Naive thymus-derived CD4-positive, alpha-beta T cell (primary cell): ENCODE measurements around the gene ADAM30. TPM values are rescaled to one million over a fixed set of nuclear protein-coding genes. Genes with fewer than 3 reads are reported as not detected.

Source experiments
- ATAC-seq: fragments of 150-1000 bp; cut with Tn5 transposase; 2 replicates; pipeline ENCODE4 v1.10.0; 2021; ENCODE audit warnings: mild to moderate bottlenecking, moderate library complexity
- CTCF ChIA-PET: fragments of 350-600 bp; sonication (Branson Sonifier 250); formaldehyde crosslinking; loops from one replicate; lab custom pipeline; 2021; ENCODE audit warnings: antibody characterized with exemption; lab: Charles Lee
- POLR2A ChIA-PET: fragments of 350-600 bp; sonication (Branson Sonifier 250); formaldehyde crosslinking; loops from one replicate; lab custom pipeline; 2021; ENCODE audit warnings: antibody characterized with exemption, inconsistent platforms; lab: Charles Lee
- DNase-seq, 9 donors: peaks; one replicate each; pipeline versions ENCODE4 v3.0.0 to v3.0.0-alpha.2; 2020 to 2022; ENCODE audit warnings: mixed read lengths in 1 of 9
- H3K27ac ChIP-seq: one replicate; pipeline ENCODE4 v1.7.0; 2013; ENCODE audit warnings: mild to moderate bottlenecking, low read depth, low read length, moderate library complexity
- H3K27me3 ChIP-seq, 2 donors: one replicate each; pipeline ENCODE4 v1.7.0; 2013; ENCODE audit warnings: low read length in 2 of 2, mild to moderate bottlenecking in 2 of 2, moderate library complexity in 2 of 2; ENCODE audit not compliant: control insufficient read depth in 2 of 2, insufficient read depth in 2 of 2
- H3K36me3 ChIP-seq, 3 experiments: 1 replicate in 2 of 3; 2 replicates in 1 of 3; pipeline ENCODE4 v1.7.0; 2013; ENCODE audit warnings: low read length in 3 of 3, mild to moderate bottlenecking in 3 of 3, moderate library complexity in 1 of 3; ENCODE audit not compliant: insufficient read depth in 3 of 3, control insufficient read depth in 2 of 3
- H3K4me1 ChIP-seq, 2 donors: one replicate each; pipeline ENCODE4 v1.7.0; 2013; ENCODE audit warnings: low read length in 2 of 2, mild to moderate bottlenecking in 2 of 2, moderate library complexity in 1 of 2; ENCODE audit not compliant: control insufficient read depth in 2 of 2, insufficient read depth in 2 of 2
- H3K4me3 ChIP-seq: 2 replicates; pipeline ENCODE4 v1.7.0; 2013; ENCODE audit warnings: mild to moderate bottlenecking, low read length
- H3K9me3 ChIP-seq, 3 experiments: 1 replicate in 2 of 3; 2 replicates in 1 of 3; pipeline ENCODE4 v1.7.0; 2013; ENCODE audit warnings: low read length in 3 of 3; ENCODE audit not compliant: control insufficient read depth in 2 of 3
- H3K27ac Mint-ChIP-seq, 9 donors: one replicate each; pipeline ENCODE4 v1.8.0; 2020 to 2022; ENCODE audit warnings: mixed read lengths in 9 of 9, mild to moderate bottlenecking in 8 of 9, moderate library complexity in 5 of 9, inconsistent platforms in 2 of 9
- H3K27me3 Mint-ChIP-seq, 5 donors: one replicate each; pipeline ENCODE4 v1.8.0; 2021 to 2022; ENCODE audit warnings: mixed read lengths in 5 of 5, mild to moderate bottlenecking in 1 of 5
- H3K36me3 Mint-ChIP-seq, 5 donors: one replicate each; pipeline ENCODE4 v1.8.0; 2020 to 2022; ENCODE audit warnings: mixed read lengths in 5 of 5, mild to moderate bottlenecking in 3 of 5, inconsistent platforms in 1 of 5
- H3K4me1 Mint-ChIP-seq, 7 donors: one replicate each; pipeline ENCODE4 v1.8.0; 2020 to 2022; ENCODE audit warnings: mixed read lengths in 7 of 7, mild to moderate bottlenecking in 3 of 7, inconsistent platforms in 1 of 7
- H3K4me3 Mint-ChIP-seq, 10 donors: one replicate each; pipeline ENCODE4 v1.8.0; 2020 to 2022; ENCODE audit warnings: mild to moderate bottlenecking in 10 of 10, mixed read lengths in 10 of 10, moderate library complexity in 6 of 10, inconsistent platforms in 2 of 10
- H3K9me3 Mint-ChIP-seq, 11 donors: one replicate each; pipeline ENCODE4 v1.8.0; 2020 to 2022; ENCODE audit warnings: mixed read lengths in 11 of 11, mild to moderate bottlenecking in 4 of 11, inconsistent platforms in 1 of 11, moderate library complexity in 1 of 11
- intact Hi-C, 2 donors: fragments of 100-400 bp; cut with micrococcal nuclease; formaldehyde crosslinking; loops; one replicate each; pipeline ENCODE4 v1.15.1; 2023
- polyA plus RNA-seq, 2 donors: library from polyadenylated mRNA; unstranded; fragments of 300-500 nt; fragmentation: Illumina TruSeq; gene quantifications; one replicate each; pipeline ENCODE4 v1.2.3, GENCODE V29; 2021
- total RNA-seq, 6 experiments: library from RNA in 5 of 6; stranded (reverse) in 5 of 6; gene quantifications; 1 replicate in 5 of 6; 2 replicates in 1 of 6; pipeline ENCODE4 v1.2.3 and lab custom pipeline; 2021 to 2026

ADAM30 gene
- total and polyA plus RNA-seq, 7 experiments from 2014 or later = 0.20 TPM; not detected in 6

DNA sequence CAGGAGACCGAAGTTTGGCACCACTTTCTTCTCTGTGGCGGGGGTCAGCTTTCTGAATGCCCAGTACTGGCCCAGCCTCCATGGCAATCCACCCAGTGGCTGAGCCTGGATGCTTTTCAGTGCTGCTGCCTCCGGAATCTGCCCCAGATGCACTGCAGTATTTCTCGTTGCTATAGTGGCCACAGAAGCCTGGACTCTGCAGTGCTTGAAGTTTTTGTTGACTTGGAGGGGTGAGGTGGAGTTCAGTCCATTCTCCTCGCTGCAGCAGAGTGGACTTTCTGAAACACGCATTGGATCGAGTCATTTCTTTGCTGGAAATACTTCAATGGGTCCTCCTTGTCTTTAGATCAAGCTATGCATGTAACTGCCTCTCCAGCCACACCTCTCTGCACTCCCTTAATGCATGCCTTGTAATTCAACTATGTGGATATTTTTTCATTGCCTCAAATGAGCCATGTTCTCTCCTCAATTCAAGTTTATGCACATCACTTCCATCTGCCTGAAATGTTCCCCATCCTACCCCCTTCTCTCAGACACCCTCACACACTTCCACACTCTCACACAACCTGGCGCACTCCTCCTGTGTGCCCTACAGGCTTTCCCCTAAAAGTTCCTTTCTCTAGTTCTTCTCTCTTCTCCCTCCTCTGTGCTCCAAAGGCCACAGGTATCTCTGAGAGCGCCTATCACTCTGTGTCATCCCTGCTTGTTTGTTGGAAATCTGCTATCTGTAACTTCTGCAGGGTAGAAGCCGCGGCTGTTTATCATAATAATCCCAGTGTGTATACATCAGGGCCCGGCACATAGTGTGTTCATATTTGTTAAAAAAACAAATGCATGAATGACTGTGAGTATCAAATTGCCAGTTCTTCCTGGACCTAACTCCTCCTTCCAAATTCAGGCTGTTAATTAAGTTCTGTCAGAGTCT is 16.5 kb downstream of the ADAM30 start:
- DNase-seq (no peak), ATAC-seq (no peak)
- Histone ChIP-seq H3K27me3 (no peaks in the 10 kb centered on the region), H3K36me3 (no peaks in the 10 kb centered on the region), H3K9me3 (no peaks in the 10 kb centered on the region), H3K4me3 (no peak overlapping the region), H3K27ac (no peak overlapping the region), H3K4me1 (no peaks in the 10 kb centered on the region)
- no peaks in the 10 kb centered on the region for H3K36me3 Mint-ChIP-seq
- ChIA-PET POLR2A (no interaction called here), CTCF (no interaction called here)
- H3K9me3 Mint-ChIP-seq = no peaks in the 10 kb centered on the region
- H3K27ac Mint-ChIP-seq = no peak overlapping the region
- H3K27me3 Mint-ChIP-seq = peaks cover 11 to 27% (median 18%) of the 10 kb centered on the region in 5 donors
- intact Hi-C loops = loop anchor here in 1 of 2 donors (10.0 kb wide), 1 partner anchor 265 kb away; no protein-coding TSS in a partner anchor
- H3K4me1 Mint-ChIP-seq = peaks cover 0 to 1% (median 0%) of the 10 kb centered on the region in 7 donors
- H3K4me3 Mint-ChIP-seq = no peak overlapping the region

DNA sequence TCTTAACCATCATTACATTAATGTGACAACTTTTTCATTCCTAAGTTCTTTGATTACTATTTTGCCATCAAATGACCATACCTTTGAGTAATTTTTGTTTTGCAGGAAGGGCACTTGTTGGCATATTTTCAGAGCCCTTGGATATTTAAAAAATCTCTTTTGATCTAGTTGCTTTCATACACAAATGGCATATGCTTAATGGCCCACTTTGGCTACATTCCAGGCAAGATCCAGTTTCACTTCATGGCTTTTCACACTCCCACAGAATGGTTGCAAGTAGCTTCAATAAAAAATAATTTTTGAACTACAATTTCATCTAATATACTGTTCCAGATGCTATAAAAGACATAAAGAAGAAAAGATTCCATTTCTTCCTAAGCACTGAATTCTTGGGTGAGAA is 18.1 kb downstream of the ADAM30 start:
- peaks cover 0 to 1% (median 0%) of the 10 kb centered on the region in 7 donors for H3K4me1 Mint-ChIP-seq
- no peaks in the 10 kb centered on the region for H3K9me3 Mint-ChIP-seq
- DNase-seq (no peak), ATAC-seq (no peak)
- Histone ChIP-seq H3K4me1 (no peaks in the 10 kb centered on the region), H3K4me3 (no peak overlapping the region), H3K36me3 (no peaks in the 10 kb centered on the region), H3K27ac (no peak overlapping the region), H3K9me3 (no peaks in the 10 kb centered on the region), H3K27me3 (no peaks in the 10 kb centered on the region)
- no peak overlapping the region for H3K27ac Mint-ChIP-seq
- POLR2A ChIA-PET = no interaction called here
- CTCF ChIA-PET = no interaction called here
- H3K36me3 Mint-ChIP-seq = no peaks in the 10 kb centered on the region
- intact Hi-C loops = no loop called here
- peaks cover 11 to 40% (median 18%) of the 10 kb centered on the region in 5 donors for H3K27me3 Mint-ChIP-seq
- no peak overlapping the region for H3K4me3 Mint-ChIP-seq

DNA sequence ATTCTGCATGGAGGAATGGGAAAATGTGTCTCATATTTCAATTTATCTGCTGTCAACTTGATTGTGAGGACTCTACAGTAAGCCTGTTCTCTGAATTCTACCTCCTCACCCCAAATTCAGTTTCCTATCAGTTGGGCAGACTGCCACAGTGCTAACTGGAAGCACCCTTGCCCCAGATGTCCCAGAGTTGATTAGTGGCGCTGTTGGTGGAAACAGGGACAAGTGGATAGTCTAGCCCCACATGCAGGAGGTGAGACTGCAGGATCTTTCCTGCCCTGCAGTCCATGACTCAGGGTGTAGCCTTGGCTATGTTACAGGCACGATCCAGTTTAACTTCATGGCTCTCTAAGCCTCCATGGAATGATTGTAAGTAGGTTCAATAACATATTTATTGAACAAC is 22.1 kb downstream of the ADAM30 start:
- Histone ChIP-seq H3K36me3 (no peaks in the 10 kb centered on the region), H3K27ac (no peak overlapping the region), H3K4me3 (no peak overlapping the region), H3K9me3 (no peaks in the 10 kb centered on the region), H3K27me3 (no peaks in the 10 kb centered on the region), H3K4me1 (no peaks in the 10 kb centered on the region)
- no peaks in the 10 kb centered on the region for H3K36me3 Mint-ChIP-seq
- no peak overlapping the region for H3K27ac Mint-ChIP-seq
- H3K9me3 Mint-ChIP-seq = no peaks in the 10 kb centered on the region
- no peak for DNase-seq
- POLR2A ChIA-PET = no interaction called here
- peaks cover 0 to 6% (median 0%) of the 10 kb centered on the region in 7 donors for H3K4me1 Mint-ChIP-seq
- CTCF ChIA-PET = no interaction called here
- H3K27me3 Mint-ChIP-seq = peaks cover 19 to 46% (median 30%) of the 10 kb centered on the region in 5 donors
- no peak overlapping the region for H3K4me3 Mint-ChIP-seq
- intact Hi-C loops = no loop called here
- no peak for ATAC-seq

DNA sequence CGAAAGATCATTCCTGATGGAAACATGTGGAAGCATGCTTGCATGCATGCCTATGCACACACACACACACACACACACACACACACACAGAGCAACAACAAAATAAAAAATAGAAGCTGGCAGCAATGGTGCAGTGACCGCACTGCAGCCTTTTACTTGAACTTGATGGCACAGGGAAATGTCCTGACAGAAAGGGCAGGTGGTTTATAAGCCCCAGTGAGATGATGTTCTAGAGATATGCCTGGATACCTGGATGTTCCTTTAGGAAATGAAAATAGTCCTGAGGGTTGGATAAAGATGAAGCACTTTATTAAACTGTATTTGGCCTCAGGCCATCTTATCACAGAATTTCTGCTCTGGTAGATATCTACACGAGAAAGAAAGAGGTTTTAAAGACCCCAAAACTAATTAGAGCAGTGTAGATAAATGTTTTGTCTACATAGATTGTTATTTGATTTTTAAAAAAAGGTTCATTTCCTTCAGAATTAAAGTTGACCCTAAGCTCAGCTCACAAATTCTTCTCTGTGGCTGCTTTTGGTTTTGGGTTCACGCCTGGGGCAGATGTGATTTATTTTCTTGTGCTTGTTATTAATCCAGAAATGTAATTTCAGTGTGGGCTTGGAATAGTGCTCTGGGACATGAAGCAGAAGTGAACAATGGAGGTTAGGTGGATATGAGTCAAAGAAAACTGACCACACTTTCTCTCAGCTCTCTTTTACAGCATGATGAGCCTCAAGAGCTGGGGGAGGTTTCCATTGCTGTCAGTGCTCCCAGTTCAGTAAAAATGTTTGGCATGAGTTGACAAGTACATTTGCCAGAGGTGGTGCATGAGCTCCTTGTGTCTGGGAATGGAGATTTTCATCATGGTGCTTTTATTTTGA is 22.9 kb downstream of the ADAM30 start:
- Mint-ChIP-seq H3K27me3 (peaks cover 13 to 41% (median 26%) of the 10 kb centered on the region in 5 donors), H3K4me1 (peaks cover 0 to 8% (median 0%) of the 10 kb centered on the region in 7 donors), H3K9me3 (no peaks in the 10 kb centered on the region), H3K4me3 (no peak overlapping the region), H3K27ac (no peak overlapping the region), H3K36me3 (no peaks in the 10 kb centered on the region)
- ChIA-PET POLR2A (no interaction called here), CTCF (no interaction called here)
- Histone ChIP-seq H3K27me3 (no peaks in the 10 kb centered on the region), H3K36me3 (no peaks in the 10 kb centered on the region), H3K27ac (no peak overlapping the region), H3K4me3 (no peak overlapping the region), H3K4me1 (no peaks in the 10 kb centered on the region), H3K9me3 (no peaks in the 10 kb centered on the region)
- intact Hi-C loops = no loop called here
- DNase-seq (no peak), ATAC-seq (no peak)

DNA sequence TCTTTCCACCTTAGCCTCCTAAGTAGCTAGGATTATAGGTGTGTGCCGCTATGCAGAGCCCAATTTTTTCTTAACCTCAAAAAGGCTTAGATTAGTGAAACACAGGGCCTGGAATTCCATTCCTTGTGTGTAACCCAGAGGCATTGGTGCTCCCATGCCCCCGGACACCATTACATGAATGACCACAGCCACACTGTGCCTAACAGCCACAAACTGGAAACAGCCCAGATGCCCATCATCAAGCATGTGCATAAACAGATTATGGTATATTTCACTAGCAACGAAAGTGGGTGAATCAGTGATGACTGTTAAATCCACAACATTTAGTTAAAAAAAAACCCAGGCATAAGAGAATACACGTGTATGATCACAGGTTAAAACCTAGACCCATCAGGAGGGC is 24.4 kb downstream of the ADAM30 start:
- Histone ChIP-seq H3K36me3 (no peaks in the 10 kb centered on the region), H3K4me1 (no peaks in the 10 kb centered on the region), H3K27me3 (no peaks in the 10 kb centered on the region), H3K9me3 (no peaks in the 10 kb centered on the region), H3K27ac (no peak overlapping the region), H3K4me3 (no peak overlapping the region)
- POLR2A ChIA-PET = no interaction called here
- CTCF ChIA-PET = no interaction called here
- Mint-ChIP-seq H3K27ac (no peak overlapping the region), H3K27me3 (peaks cover 9 to 38% (median 23%) of the 10 kb centered on the region in 5 donors), H3K36me3 (no peaks in the 10 kb centered on the region), H3K9me3 (no peaks in the 10 kb centered on the region), H3K4me1 (peaks cover 0 to 13% (median 0%) of the 10 kb centered on the region in 7 donors), H3K4me3 (no peak overlapping the region)
- DNase-seq (no peak), ATAC-seq (no peak)
- intact Hi-C loops = loop anchor here in 1 of 2 donors (1.0 kb wide), 1 partner anchor 96 kb away; no protein-coding TSS in a partner anchor

DNA sequence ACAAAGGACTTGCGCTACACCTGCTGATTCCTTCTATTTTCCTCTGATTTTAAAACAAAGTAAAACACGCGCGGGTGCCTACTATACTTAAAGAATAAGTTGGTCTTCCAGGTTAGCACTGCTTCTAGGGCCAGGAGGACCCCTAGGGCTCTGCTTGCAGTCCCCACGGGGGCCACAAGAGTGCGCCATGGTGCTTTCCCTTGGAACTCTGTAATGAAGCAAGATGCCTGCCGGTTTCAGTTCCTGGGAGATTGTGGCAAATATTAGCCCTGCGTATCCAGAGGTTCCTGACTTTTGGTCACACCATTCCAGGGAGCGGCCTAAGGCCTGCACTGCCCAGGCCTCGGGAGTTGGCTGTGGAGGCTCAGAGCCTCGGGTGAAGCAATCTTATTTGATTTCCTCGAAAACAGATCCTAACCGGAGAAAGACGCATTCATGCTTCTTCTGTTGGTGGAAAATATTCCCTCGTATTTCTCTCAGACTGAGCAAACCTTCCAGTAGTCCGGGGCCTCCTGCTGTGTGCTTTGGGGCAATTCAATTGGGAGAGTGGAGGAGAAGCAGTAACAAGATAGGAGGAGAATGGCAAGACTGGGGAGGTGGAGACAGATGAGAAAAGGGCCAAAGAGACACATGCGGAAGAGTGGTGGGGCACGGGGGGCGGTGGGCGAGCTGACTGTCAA is 25.3 kb downstream of the ADAM30 start:
- H3K4me3 Mint-ChIP-seq = peak overlapping the region in 1 of 10 donors; percentile 36

More for the DNA sequence above, 25.3 kb downstream of the ADAM30 start:
- peak; percentile 88 for ATAC-seq
- no peaks in the 10 kb centered on the region for H3K4me1 ChIP-seq
- Mint-ChIP-seq H3K27me3 (peaks cover 9 to 45% (median 23%) of the 10 kb centered on the region in 5 donors), H3K9me3 (no peaks in the 10 kb centered on the region), H3K27ac (no peak overlapping the region), H3K4me1 (peaks cover 0 to 13% (median 0%) of the 10 kb centered on the region in 7 donors), H3K36me3 (no peaks in the 10 kb centered on the region)
- H3K27me3 ChIP-seq = no peaks in the 10 kb centered on the region
- intact Hi-C loops = loop anchor here in 1 of 2 donors (1.0 kb wide), 1 partner anchor 97 kb away; no protein-coding TSS in a partner anchor
- no peaks in the 10 kb centered on the region for H3K36me3 ChIP-seq
- POLR2A ChIA-PET = no interaction called here
- H3K27ac ChIP-seq = no peak overlapping the region
- H3K4me3 ChIP-seq = no peak overlapping the region
- peak; percentile 4 to 71 (median 34) for DNase-seq
- H3K9me3 ChIP-seq = no peaks in the 10 kb centered on the region
- CTCF ChIA-PET = interaction anchor here (0.8 to 1.2 kb wide), 2 partner anchors 15 to 62 kb away, joined by 3 read pairs; no protein-coding TSS in a partner anchor
